ENCODE data around the gene OSBPL7. TPM values are rescaled to one million over a fixed set of nuclear protein-coding genes. Genes with fewer than 3 reads are reported as not detected.

The OSBPL7 gene
- total and polyA plus RNA-seq, 8 donors: 7.9 to 330 (median 43.9) TPM

- Histone ChIP-seq H3K27ac (no peak overlapping the region), H3K4me3 (no peak overlapping the region), H3K4me1 (no peaks in the 10 kb centered on the region), H3K36me3 (no peaks in the 10 kb centered on the region), H3K27me3 (peaks cover 0 to 69% (median 6%) of the 10 kb centered on the region in 3 donors), H3K9me3 (no peaks in the 10 kb centered on the region)
- 63 to 74% (median 71%) methylated on average over 7 of the region's 7 CpGs for WGBS, 5 donors
- DNase-seq: no peak
- TF ChIP-seq EP300 (IDR thresholded peaks at IDR 0.05): no peak
- TF ChIP-seq CTCF (IDR thresholded peaks at IDR 0.05): no peak
- no peak for TF ChIP-seq POLR2AphosphoS5 (IDR thresholded peaks at IDR 0.05)
- TF ChIP-seq POLR2A (IDR thresholded peaks at IDR 0.05): no peak
- intact Hi-C loops (cut with DNase I; ENCODE audit: low total_unique reads): no loop called here
Measured at GRCh38 chr17:47862621-47863440, 41.2 kb upstream of the OSBPL7 start.

- Histone ChIP-seq H3K4me3 (no peak overlapping the region), H3K27me3 (peaks cover 3 to 69% (median 23%) of the 10 kb centered on the region in 3 donors), H3K36me3 (no peaks in the 10 kb centered on the region), H3K4me1 (no peaks in the 10 kb centered on the region), H3K9me3 (no peaks in the 10 kb centered on the region), H3K27ac (no peak overlapping the region)
- DNase-seq: no peak
- no peak for TF ChIP-seq EP300 (IDR thresholded peaks at IDR 0.05)
- TF ChIP-seq POLR2A (IDR thresholded peaks at IDR 0.05): no peak
- TF ChIP-seq CTCF (IDR thresholded peaks at IDR 0.05): no peak
- TF ChIP-seq POLR2AphosphoS5 (IDR thresholded peaks at IDR 0.05): no peak
- 84 to 93% (median 86%) methylated on average over 5 of the region's 5 CpGs for WGBS, 5 donors
- intact Hi-C loops (cut with DNase I; ENCODE audit: low total_unique reads): no loop called here
Measured at GRCh38 chr17:47860386-47860785, 38.8 kb upstream of the OSBPL7 start.

GRCh38 chr17:47857551-47858455 lies 36.2 kb upstream of the OSBPL7 start:
- Histone ChIP-seq H3K36me3 (no peaks in the 10 kb centered on the region), H3K4me1 (no peaks in the 10 kb centered on the region), H3K4me3 (no peak overlapping the region), H3K27ac (no peak overlapping the region), H3K9me3 (no peaks in the 10 kb centered on the region), H3K27me3 (peaks cover 16 to 84% (median 48%) of the 10 kb centered on the region in 3 donors)
- intact Hi-C loops (cut with DNase I; ENCODE audit: low total_unique reads): no loop called here
- TF ChIP-seq CTCF (IDR thresholded peaks at IDR 0.05) (no peak), POLR2A (IDR thresholded peaks at IDR 0.05) (no peak), POLR2AphosphoS5 (IDR thresholded peaks at IDR 0.05) (no peak), EP300 (IDR thresholded peaks at IDR 0.05) (no peak)
- DNase-seq: no peak
- WGBS, 5 donors: 68 to 82% (median 72%) methylated on average over 14 to 16 of the region's 16 CpGs

GRCh38 chr17:47856830-47857229 lies 35.2 kb upstream of the OSBPL7 start:
- Histone ChIP-seq H3K9me3 (no peaks in the 10 kb centered on the region), H3K4me1 (peaks cover under 1 to 6% (median 3%) of the 10 kb centered on the region in 4 donors), H3K4me3 (no peak overlapping the region), H3K27me3 (peaks cover 20 to 94% (median 58%) of the 10 kb centered on the region in 3 donors), H3K27ac (no peak overlapping the region), H3K36me3 (no peaks in the 10 kb centered on the region)
- intact Hi-C loops (cut with DNase I; ENCODE audit: low total_unique reads): no loop called here
- DNase-seq: no peak
- no peak for TF ChIP-seq CTCF (IDR thresholded peaks at IDR 0.05)
